ENCODE data around the gene FGF1. TPM values are rescaled to one million over a fixed set of nuclear protein-coding genes. Genes with fewer than 3 reads are reported as not detected.

Gene FGF1
- total RNA-seq, 4 donors from 2014 or later: 0.81 to 1.3 (median 1.2) TPM

- no peak for DNase-seq
- Histone ChIP-seq H3K4me3 (replicated peaks in 1 of 3) (no peak overlapping the region), H3K9me3 (no peaks in the 10 kb centered on the region), H3K27me3 (no peaks in the 10 kb centered on the region), H3K4me1 (peaks cover 19 to 42% of the 10 kb centered on the region in 2 donors), H3K27ac (peak overlapping the region in 1 of 3 donors; percentile 14), H3K36me3 (no peaks in the 10 kb centered on the region)
- TF ChIP-seq CTCF (IDR thresholded peaks at IDR 0.05): no peak
- TF ChIP-seq POLR2A (IDR thresholded peaks at IDR 0.05): no peak
- intact Hi-C loops (cut with DNase I): no loop called here
- WGBS, 2 donors: 80% methylated on average over 4 of the region's 4 CpGs
Observed at GRCh38 chr5:142602720-142603245, 83.1 kb downstream of the FGF1 start.

- intact Hi-C loops (cut with DNase I): no loop called here
- Histone ChIP-seq H3K4me1 (peaks cover 19 to 42% of the 10 kb centered on the region in 2 donors), H3K27me3 (no peaks in the 10 kb centered on the region), H3K4me3 (replicated peaks in 1 of 3) (no peak overlapping the region), H3K9me3 (no peaks in the 10 kb centered on the region), H3K36me3 (no peaks in the 10 kb centered on the region), H3K27ac (peak overlapping the region; percentile 77 to 95 (median 82))
- TF ChIP-seq POLR2A (IDR thresholded peaks at IDR 0.05): no peak
- no peak for TF ChIP-seq CTCF (IDR thresholded peaks at IDR 0.05)
- WGBS, 2 donors: 88 to 90% methylated on average over 2 to 3 of the region's 3 CpGs
- peak in 1 of 2 donors; percentile 7 for DNase-seq
Observed at GRCh38 chr5:142601432-142601831, 84.5 kb downstream of the FGF1 start.

- intact Hi-C loops (cut with DNase I): no loop called here
- TF ChIP-seq CTCF (IDR thresholded peaks at IDR 0.05): peak in 1 of 6 experiments; percentile 15
- TF ChIP-seq POLR2A (IDR thresholded peaks at IDR 0.05): no peak
- Histone ChIP-seq H3K27me3 (no peaks in the 10 kb centered on the region), H3K36me3 (no peaks in the 10 kb centered on the region), H3K9me3 (no peaks in the 10 kb centered on the region), H3K4me3 (replicated peaks in 1 of 3) (no peak overlapping the region), H3K4me1 (peaks cover 19 to 42% of the 10 kb centered on the region in 2 donors), H3K27ac (peak overlapping the region; percentile 77 to 95 (median 82))
- WGBS, 2 donors: 9 to 17% methylated on average over 20 of the region's 20 CpGs
- peak; percentile 89 to 91 for DNase-seq
Observed at GRCh38 chr5:142600611-142601358, 85.1 kb downstream of the FGF1 start.

- 68 to 78% methylated on average over 4 of the region's 4 CpGs for WGBS, 2 donors
- DNase-seq: peak; percentile 4 to 8
- intact Hi-C loops (cut with DNase I): no loop called here
- no peaks in the 10 kb centered on the region for H3K27me3 ChIP-seq
- H3K9me3 ChIP-seq: no peaks in the 10 kb centered on the region
- peaks cover 19 to 42% of the 10 kb centered on the region in 2 donors for H3K4me1 ChIP-seq
- H3K4me3 ChIP-seq (replicated peaks in 1 of 3): no peak overlapping the region
- TF ChIP-seq POLR2A (IDR thresholded peaks at IDR 0.05): no peak
- no peak for TF ChIP-seq CTCF (IDR thresholded peaks at IDR 0.05)
- H3K27ac ChIP-seq: peak overlapping the region; percentile 71 to 95 (median 82)
- H3K36me3 ChIP-seq: no peaks in the 10 kb centered on the region
Observed at GRCh38 chr5:142600092-142600491, 85.8 kb downstream of the FGF1 start.

- no peaks in the 10 kb centered on the region for H3K9me3 ChIP-seq
- no peak for TF ChIP-seq POLR2A (IDR thresholded peaks at IDR 0.05)
- TF ChIP-seq CTCF (IDR thresholded peaks at IDR 0.05): no peak
- intact Hi-C loops (cut with DNase I): no loop called here
- H3K27me3 ChIP-seq: no peaks in the 10 kb centered on the region
- no peaks in the 10 kb centered on the region for H3K36me3 ChIP-seq
- no peak overlapping the region for H3K27ac ChIP-seq
- H3K4me3 ChIP-seq (replicated peaks in 1 of 3): no peak overlapping the region
- DNase-seq: no peak
- H3K4me1 ChIP-seq: peaks cover 19 to 37% of the 10 kb centered on the region in 2 donors
Observed at GRCh38 chr5:142598338-142598700, 87.6 kb downstream of the FGF1 start.
